ENCODE measurements around the gene ZSCAN21.

ZSCAN21 gene

GRCh38 chr7:100079024-100079560 is 29.5 kb downstream of the ZSCAN21 start:
- no peak for DNase-seq

GRCh38 chr7:100080907-100081534 is 31.4 kb downstream of the ZSCAN21 start:
- DNase-seq, result no peak

- DNase-seq, result peak; percentile 99
Measured at GRCh38 chr7:100081535-100082102, 32.0 kb downstream of the ZSCAN21 start, which contains the start of gene ZNF3. Gene ZNF3, minus strand, starts transcription at chr7:100081723. Its CDS starts 4,366 bp downstream, at chr7:100077357.

- DNase-seq, result no peak
Measured at GRCh38 chr7:100082978-100083377, 33.4 kb downstream of the ZSCAN21 start.

- DNase-seq, result no peak
Measured at GRCh38 chr7:100085515-100085914, 35.9 kb downstream of the ZSCAN21 start.

GRCh38 chr7:100087055-100087750 is 37.6 kb downstream of the ZSCAN21 start:
- DNase-seq, result no peak

GRCh38 chr7:100088095-100088620 is 38.6 kb downstream of the ZSCAN21 start:
- no peak for DNase-seq

- DNase-seq, result peak; percentile 81
Measured at GRCh38 chr7:100088621-100089457, 39.3 kb downstream of the ZSCAN21 start, which contains the start of gene COPS6. Gene COPS6, plus strand, starts transcription at chr7:100088969. Its CDS starts 22 bp downstream, at chr7:100088991.

- DNase-seq, result no peak
Measured at GRCh38 chr7:100089458-100090196, 40.1 kb downstream of the ZSCAN21 start.

GRCh38 chr7:100090527-100091410 is 41.2 kb downstream of the ZSCAN21 start:
- DNase-seq, result no peak

GRCh38 chr7:100091411-100092181 is 42.0 kb downstream of the ZSCAN21 start:
- no peak for DNase-seq

GRCh38 chr7:100093054-100093453 is 43.5 kb downstream of the ZSCAN21 start:
- DNase-seq, result no peak

GRCh38 chr7:100093498-100093897 is 43.9 kb downstream of the ZSCAN21 start:
- DNase-seq, result no peak

- DNase-seq, result no peak
Measured at GRCh38 chr7:100093925-100094486, 44.4 kb downstream of the ZSCAN21 start.

GRCh38 chr7:100095289-100095688 is 45.7 kb downstream of the ZSCAN21 start:
- DNase-seq, result no peak

GRCh38 chr7:100095704-100096103 is 46.1 kb downstream of the ZSCAN21 start:
- no peak for DNase-seq

- no peak for DNase-seq
Measured at GRCh38 chr7:100098913-100099312, 49.3 kb downstream of the ZSCAN21 start.

GRCh38 chr7:100099452-100099851 is 49.9 kb downstream of the ZSCAN21 start:
- no peak for DNase-seq

GRCh38 chr7:100100420-100101015 is 50.9 kb downstream of the ZSCAN21 start:
- DNase-seq, result peak; percentile 96
